ENCODE measurements around the gene NEB. TPM values are rescaled to one million over a fixed set of nuclear protein-coding genes. Genes with fewer than 3 reads are reported as not detected.
A peak's percentile ranks its signal among the peaks of the same experiment; 100 is the strongest.

The NEB gene
- total and polyA plus RNA-seq, 9 donors: 673 to 1,381 (median 1,001) TPM

GRCh38 chr2:151729837-151730236 lies 4.4 kb downstream of the NEB start:
- peaks cover 23% of the 10 kb centered on the region for H3K36me3 ChIP-seq (ENCODE audit: control insufficient read depth, insufficient read depth, low read length)
- no peak for DNase-seq
- WGBS (ENCODE audit: insufficient coverage): no CpG with 5 or more reads among the region's 1 CpG

GRCh38 chr2:151729415-151729811 lies 4.9 kb downstream of the NEB start:
- Histone ChIP-seq H3K27ac (ENCODE audit: low read length) (peak overlapping the region; percentile 63), H3K4me3 (ENCODE audit: low read length) (no peak overlapping the region), H3K27me3 (ENCODE audit: control insufficient read depth, insufficient read depth, low read length) (no peaks in the 10 kb centered on the region), H3K36me3 (ENCODE audit: control insufficient read depth, insufficient read depth, low read length) (peaks cover 27% of the 10 kb centered on the region), H3K4me1 (ENCODE audit: control insufficient read depth, insufficient read depth, low read length) (peaks cover 7% of the 10 kb centered on the region), H3K9me3 (replicated peaks; ENCODE audit: control insufficient read depth, low read depth, low read length) (no peaks in the 10 kb centered on the region)
- DNase-seq: no peak
- no CpG with 5 or more reads among the region's 3 CpGs for WGBS (ENCODE audit: insufficient coverage)

More at GRCh38 chr2:151729837-151730236, 4.4 kb downstream of the NEB start:
- Histone ChIP-seq H3K27me3 (ENCODE audit: control insufficient read depth, insufficient read depth, low read length) (no peaks in the 10 kb centered on the region), H3K9me3 (replicated peaks; ENCODE audit: control insufficient read depth, low read depth, low read length) (no peaks in the 10 kb centered on the region), H3K4me1 (ENCODE audit: control insufficient read depth, insufficient read depth, low read length) (peaks cover 8% of the 10 kb centered on the region), H3K27ac (ENCODE audit: low read length) (peak overlapping the region; percentile 63), H3K4me3 (ENCODE audit: low read length) (no peak overlapping the region)

GRCh38 chr2:151728804-151729414 lies 5.4 kb downstream of the NEB start:
- Histone ChIP-seq H3K27ac (ENCODE audit: low read length) (peak overlapping the region; percentile 63), H3K36me3 (ENCODE audit: control insufficient read depth, insufficient read depth, low read length) (peaks cover 32% of the 10 kb centered on the region), H3K4me1 (ENCODE audit: control insufficient read depth, insufficient read depth, low read length) (peaks cover 7% of the 10 kb centered on the region), H3K4me3 (ENCODE audit: low read length) (no peak overlapping the region), H3K27me3 (ENCODE audit: control insufficient read depth, insufficient read depth, low read length) (no peaks in the 10 kb centered on the region), H3K9me3 (replicated peaks; ENCODE audit: control insufficient read depth, low read depth, low read length) (no peaks in the 10 kb centered on the region)
- no CpG with 5 or more reads among the region's 3 CpGs for WGBS (ENCODE audit: insufficient coverage)
- no peak for DNase-seq

GRCh38 chr2:151727593-151728552 lies 6.4 kb downstream of the NEB start:
- Histone ChIP-seq H3K27ac (ENCODE audit: low read length) (no peak overlapping the region), H3K27me3 (ENCODE audit: control insufficient read depth, insufficient read depth, low read length) (no peaks in the 10 kb centered on the region), H3K36me3 (ENCODE audit: control insufficient read depth, insufficient read depth, low read length) (peaks cover 40% of the 10 kb centered on the region), H3K9me3 (replicated peaks; ENCODE audit: control insufficient read depth, low read depth, low read length) (no peaks in the 10 kb centered on the region), H3K4me3 (ENCODE audit: low read length) (no peak overlapping the region), H3K4me1 (ENCODE audit: control insufficient read depth, insufficient read depth, low read length) (peaks cover 7% of the 10 kb centered on the region)
- no peak for DNase-seq
- 60% methylated on average over 1 of the region's 10 CpGs for WGBS (ENCODE audit: insufficient coverage)

- 90% methylated on average over 4 of the region's 5 CpGs for WGBS (ENCODE audit: insufficient coverage)
- H3K36me3 ChIP-seq (ENCODE audit: control insufficient read depth, insufficient read depth, low read length): peaks cover 55% of the 10 kb centered on the region
- no peaks in the 10 kb centered on the region for H3K9me3 ChIP-seq (replicated peaks; ENCODE audit: control insufficient read depth, low read depth, low read length)
- peaks cover 2% of the 10 kb centered on the region for H3K4me1 ChIP-seq (ENCODE audit: control insufficient read depth, insufficient read depth, low read length)
- no peak overlapping the region for H3K4me3 ChIP-seq (ENCODE audit: low read length)
- no peak for DNase-seq
- H3K27ac ChIP-seq (ENCODE audit: low read length): no peak overlapping the region
- H3K27me3 ChIP-seq (ENCODE audit: control insufficient read depth, insufficient read depth, low read length): no peaks in the 10 kb centered on the region
These were observed 13.1 kb downstream of the NEB start for GRCh38 chr2:151721161-151721560.

GRCh38 chr2:151720521-151720920 lies 13.8 kb downstream of the NEB start:
- Histone ChIP-seq H3K4me3 (ENCODE audit: low read length) (no peak overlapping the region), H3K4me1 (ENCODE audit: control insufficient read depth, insufficient read depth, low read length) (peaks cover 2% of the 10 kb centered on the region), H3K27me3 (ENCODE audit: control insufficient read depth, insufficient read depth, low read length) (no peaks in the 10 kb centered on the region), H3K9me3 (replicated peaks; ENCODE audit: control insufficient read depth, low read depth, low read length) (no peaks in the 10 kb centered on the region), H3K27ac (ENCODE audit: low read length) (no peak overlapping the region), H3K36me3 (ENCODE audit: control insufficient read depth, insufficient read depth, low read length) (peaks cover 57% of the 10 kb centered on the region)
- DNase-seq: no peak
- WGBS (ENCODE audit: insufficient coverage): 67% methylated on average over 1 of the region's 1 CpG

GRCh38 chr2:151718796-151719195 lies 15.5 kb downstream of the NEB start:
- no peak for DNase-seq
- peaks cover 2% of the 10 kb centered on the region for H3K4me1 ChIP-seq (ENCODE audit: control insufficient read depth, insufficient read depth, low read length)
- H3K4me3 ChIP-seq (ENCODE audit: low read length): no peak overlapping the region
- no peak overlapping the region for H3K27ac ChIP-seq (ENCODE audit: low read length)
- no peaks in the 10 kb centered on the region for H3K9me3 ChIP-seq (replicated peaks; ENCODE audit: control insufficient read depth, low read depth, low read length)
- H3K27me3 ChIP-seq (ENCODE audit: control insufficient read depth, insufficient read depth, low read length): no peaks in the 10 kb centered on the region
- 90% methylated on average over 2 of the region's 4 CpGs for WGBS (ENCODE audit: insufficient coverage)
- peaks cover 59% of the 10 kb centered on the region for H3K36me3 ChIP-seq (ENCODE audit: control insufficient read depth, insufficient read depth, low read length)

GRCh38 chr2:151718247-151718646 lies 16.0 kb downstream of the NEB start:
- Histone ChIP-seq H3K9me3 (replicated peaks; ENCODE audit: control insufficient read depth, low read depth, low read length) (no peaks in the 10 kb centered on the region), H3K36me3 (ENCODE audit: control insufficient read depth, insufficient read depth, low read length) (peaks cover 60% of the 10 kb centered on the region), H3K27me3 (ENCODE audit: control insufficient read depth, insufficient read depth, low read length) (no peaks in the 10 kb centered on the region), H3K27ac (ENCODE audit: low read length) (no peak overlapping the region), H3K4me3 (ENCODE audit: low read length) (no peak overlapping the region), H3K4me1 (ENCODE audit: control insufficient read depth, insufficient read depth, low read length) (peaks cover 2% of the 10 kb centered on the region)
- no peak for DNase-seq
- WGBS (ENCODE audit: insufficient coverage): 100% methylated on average over 2 of the region's 2 CpGs

- no CpG with 5 or more reads among the region's 2 CpGs for WGBS (ENCODE audit: insufficient coverage)
- peaks cover 57% of the 10 kb centered on the region for H3K36me3 ChIP-seq (ENCODE audit: control insufficient read depth, insufficient read depth, low read length)
- H3K9me3 ChIP-seq (replicated peaks; ENCODE audit: control insufficient read depth, low read depth, low read length): no peaks in the 10 kb centered on the region
- DNase-seq: peak; percentile 6
- H3K27ac ChIP-seq (ENCODE audit: low read length): no peak overlapping the region
- no peak overlapping the region for H3K4me3 ChIP-seq (ENCODE audit: low read length)
- H3K27me3 ChIP-seq (ENCODE audit: control insufficient read depth, insufficient read depth, low read length): no peaks in the 10 kb centered on the region
- H3K4me1 ChIP-seq (ENCODE audit: control insufficient read depth, insufficient read depth, low read length): peaks cover 2% of the 10 kb centered on the region
These were observed 17.6 kb downstream of the NEB start for GRCh38 chr2:151716721-151717120.

- Histone ChIP-seq H3K27me3 (ENCODE audit: control insufficient read depth, insufficient read depth, low read length) (no peaks in the 10 kb centered on the region), H3K4me1 (ENCODE audit: control insufficient read depth, insufficient read depth, low read length) (no peaks in the 10 kb centered on the region), H3K9me3 (replicated peaks; ENCODE audit: control insufficient read depth, low read depth, low read length) (no peaks in the 10 kb centered on the region), H3K36me3 (ENCODE audit: control insufficient read depth, insufficient read depth, low read length) (peaks cover 58% of the 10 kb centered on the region), H3K27ac (ENCODE audit: low read length) (no peak overlapping the region), H3K4me3 (ENCODE audit: low read length) (no peak overlapping the region)
- no peak for DNase-seq
- WGBS (ENCODE audit: insufficient coverage): no CpG with 5 or more reads among the region's 2 CpGs
These were observed 20.9 kb downstream of the NEB start for GRCh38 chr2:151713291-151713903.
